Aorta (tissue), 5 donors: ENCODE results near the gene EHHADH. TPM values are rescaled to one million over a fixed set of nuclear protein-coding genes. Genes with fewer than 3 reads are reported as not detected.
"Not testable (repeated sequence)": the region's sequence is repeated elsewhere in the genome, so short reads cannot be mapped to it uniquely, and the experiment has no call there.

Experiments
- ATAC-seq: fragments of 200-7000 bp; cut with Tn5 transposase; one replicate; pipeline ENCODE4 v1.9.1; 2022; ENCODE audit warnings: moderate library complexity; ENCODE audit not compliant: low FRiP score
- DNase-seq, 2 donors: peaks; one replicate each; pipeline ENCODE4 v3.0.0-alpha.2; 2020
- H3K27ac ChIP-seq, 2 donors: one replicate each; pipeline ENCODE4 v1.5.1; 2013; ENCODE audit warnings: low read length in 2 of 2, mild to moderate bottlenecking in 2 of 2, moderate library complexity in 2 of 2, control low read depth in 1 of 2, inconsistent platforms in 1 of 2, low read depth in 1 of 2
- H3K27me3 ChIP-seq, 2 donors: one replicate each; pipeline ENCODE4 v1.6.1; 2013; ENCODE audit warnings: control low read depth in 1 of 2, low read length in 1 of 2, mild to moderate bottlenecking in 1 of 2, moderate library complexity in 1 of 2; ENCODE audit not compliant: insufficient read depth in 2 of 2, control insufficient read depth in 1 of 2
- H3K36me3 ChIP-seq, 2 donors: one replicate each; pipeline ENCODE4 v1.6.1; 2013; ENCODE audit warnings: control low read depth in 1 of 2, low read length in 1 of 2, mild to moderate bottlenecking in 1 of 2; ENCODE audit not compliant: insufficient read depth in 2 of 2, control insufficient read depth in 1 of 2
- H3K4me1 ChIP-seq, 2 donors: one replicate each; pipeline ENCODE4 v1.6.1; 2013; ENCODE audit warnings: low read length in 2 of 2, control low read depth in 1 of 2, mild to moderate bottlenecking in 1 of 2, moderate library complexity in 1 of 2; ENCODE audit not compliant: insufficient read depth in 2 of 2, control insufficient read depth in 1 of 2
- H3K4me3 ChIP-seq, 2 donors: one replicate each; pipeline ENCODE4 v1.5.1; 2013; ENCODE audit warnings: low read length in 2 of 2, control low read depth in 1 of 2, mild to moderate bottlenecking in 1 of 2
- H3K9me3 ChIP-seq: one replicate; pipeline ENCODE4 v1.6.1; 2013; ENCODE audit warnings: mild to moderate bottlenecking, low read length; ENCODE audit not compliant: control insufficient read depth
- WGBS, 2 donors: extraction: QIAGEN DNeasy Blood & Tissue Kit; methylation state at CpG; one replicate each; pipeline ENCODE4 v1.1.7; 2013; 5-methylcytosine and 5-hydroxymethylcytosine counted together
- intact Hi-C, 2 donors: fragments of 100-400 bp; cut with DNase I; formaldehyde crosslinking; loops; one replicate each; pipeline versions ENCODE4 v1.14.2 to v1.15.0; 2022
- polyA plus RNA-seq, 2 donors: library from polyadenylated mRNA; stranded (reverse); fragments of 200-250 nt; gene quantifications; one replicate each; pipeline ENCODE4 v1.2.3, GENCODE V29; 2013
- total RNA-seq, 2 donors: library from RNA; stranded (reverse); fragmentation: NEBNext Ultra II Directional; extraction: Animal tissue kit (Norgen Biotek cat#: 25700); gene quantifications; one replicate each; pipeline ENCODE4 v1.2.1, GENCODE V29; 2021
- donor health status: healthy with polysubstance abuse.
- donor health status: Bipolar disorder and iron deficiency.
- donor health status: DM: no; HTN: no; CAD: no.
- donor health status: DM: no; HTN: no; CAD: no.
- donor health status: DM: yes; HTN: yes; CAD: no.

The EHHADH gene
- total and polyA plus RNA-seq, 4 donors: 1.8 to 6.1 (median 3.8) TPM

GRCh38 chr3:185233328-185233727, 20.5 kb downstream of the EHHADH start:
- H3K27ac ChIP-seq: no peak overlapping the region
- WGBS, 2 donors: 98 to 100% methylated on average over 2 of the region's 2 CpGs
- H3K27me3 ChIP-seq: no peaks in the 10 kb centered on the region
- no peak for ATAC-seq
- H3K9me3 ChIP-seq: no peaks in the 10 kb centered on the region
- H3K4me3 ChIP-seq: no peak overlapping the region
- no peaks in the 10 kb centered on the region for H3K36me3 ChIP-seq
- intact Hi-C loops: no loop called here
- no peaks in the 10 kb centered on the region for H3K4me1 ChIP-seq
- DNase-seq: no peak

- H3K4me3 ChIP-seq, H3K27ac ChIP-seq, H3K9me3 ChIP-seq, H3K36me3 ChIP-seq, H3K4me1 ChIP-seq, ATAC-seq, H3K27me3 ChIP-seq, DNase-seq: not testable (repeated sequence)
- intact Hi-C loops: loop anchor here in 1 of 2 donors (10.0 kb wide), 1 partner anchor 48 kb away; no protein-coding TSS in a partner anchor
- WGBS, 2 donors: 96 to 97% methylated on average over 1 of the region's 1 CpG
Observed at GRCh38 chr3:185226526-185226925, 27.3 kb downstream of the EHHADH start.

- Histone ChIP-seq H3K9me3 (no peaks in the 10 kb centered on the region), H3K36me3 (no peaks in the 10 kb centered on the region), H3K27ac (no peak overlapping the region), H3K4me3 (no peak overlapping the region), H3K27me3 (no peaks in the 10 kb centered on the region), H3K4me1 (no peaks in the 10 kb centered on the region)
- ATAC-seq: no peak
- intact Hi-C loops: loop anchor here in 1 of 2 donors (10.0 kb wide), 1 partner anchor 49 kb away; no protein-coding TSS in a partner anchor
- no peak for DNase-seq
Observed at GRCh38 chr3:185225523-185225922, 28.3 kb downstream of the EHHADH start.

GRCh38 chr3:185225080-185225479, 28.8 kb downstream of the EHHADH start:
- DNase-seq (no peak), ATAC-seq (no peak)
- no peaks in the 10 kb centered on the region for H3K9me3 ChIP-seq
- 79 to 86% methylated on average over 1 of the region's 1 CpG for WGBS, 2 donors
- no peak overlapping the region for H3K4me3 ChIP-seq
- H3K27me3 ChIP-seq: no peaks in the 10 kb centered on the region
- no peaks in the 10 kb centered on the region for H3K4me1 ChIP-seq
- no peak overlapping the region for H3K27ac ChIP-seq
- intact Hi-C loops: loop anchor here in 1 of 2 donors (10.0 kb wide), 1 partner anchor 50 kb away; no protein-coding TSS in a partner anchor
- H3K36me3 ChIP-seq: no peaks in the 10 kb centered on the region

- ATAC-seq (no peak), DNase-seq (no peak)
Observed at GRCh38 chr3:185221203-185221602, 32.6 kb downstream of the EHHADH start.

GRCh38 chr3:185216607-185216958, 37.3 kb downstream of the EHHADH start:
- peak overlapping the region; percentile 21 to 71 for H3K27ac ChIP-seq
- no peaks in the 10 kb centered on the region for H3K36me3 ChIP-seq
- intact Hi-C loops: no loop called here
- no peaks in the 10 kb centered on the region for H3K27me3 ChIP-seq
- no peaks in the 10 kb centered on the region for H3K4me1 ChIP-seq
- peak overlapping the region; percentile 80 to 84 for H3K4me3 ChIP-seq
- H3K9me3 ChIP-seq: no peaks in the 10 kb centered on the region
- 3% methylated on average over 3 of the region's 3 CpGs for WGBS, 2 donors
- ATAC-seq (peak; percentile 69), DNase-seq (peak; percentile 53 to 70)

More at GRCh38 chr3:185221203-185221602, 32.6 kb downstream of the EHHADH start:
- no peak overlapping the region for H3K27ac ChIP-seq
- no peak overlapping the region for H3K4me3 ChIP-seq
- no peaks in the 10 kb centered on the region for H3K27me3 ChIP-seq
- H3K9me3 ChIP-seq: no peaks in the 10 kb centered on the region
- intact Hi-C loops: loop anchor here in 1 of 2 donors (10.0 kb wide), 1 partner anchor 54 kb away; no protein-coding TSS in a partner anchor
- H3K4me1 ChIP-seq: no peaks in the 10 kb centered on the region
- no peaks in the 10 kb centered on the region for H3K36me3 ChIP-seq

GRCh38 chr3:185215873-185216606, 37.8 kb downstream of the EHHADH start:
- DNase-seq (no peak), ATAC-seq (no peak)
- H3K9me3 ChIP-seq: no peaks in the 10 kb centered on the region
- 0 to 3% methylated on average over 6 of the region's 6 CpGs for WGBS, 2 donors
- no peaks in the 10 kb centered on the region for H3K27me3 ChIP-seq
- no peaks in the 10 kb centered on the region for H3K4me1 ChIP-seq
- H3K27ac ChIP-seq: peak overlapping the region; percentile 71 to 93
- H3K36me3 ChIP-seq: no peaks in the 10 kb centered on the region
- intact Hi-C loops: no loop called here
- peak overlapping the region; percentile 80 to 84 for H3K4me3 ChIP-seq

GRCh38 chr3:185212559-185212958, 41.3 kb downstream of the EHHADH start:
- no peak overlapping the region for H3K27ac ChIP-seq
- ATAC-seq: no peak

GRCh38 chr3:185212086-185212485, 41.8 kb downstream of the EHHADH start:
- H3K36me3 ChIP-seq: no peaks in the 10 kb centered on the region
- DNase-seq: no peak
- WGBS, 2 donors: 94 to 96% methylated on average over 4 of the region's 4 CpGs
- no peak overlapping the region for H3K27ac ChIP-seq
- H3K27me3 ChIP-seq: no peaks in the 10 kb centered on the region
- no peaks in the 10 kb centered on the region for H3K9me3 ChIP-seq
- H3K4me1 ChIP-seq: no peaks in the 10 kb centered on the region
- no peak for ATAC-seq
- H3K4me3 ChIP-seq: no peak overlapping the region
- intact Hi-C loops: no loop called here

More at GRCh38 chr3:185212559-185212958, 41.3 kb downstream of the EHHADH start:
- WGBS, 2 donors: 96 to 97% methylated on average over 5 of the region's 5 CpGs
- no peaks in the 10 kb centered on the region for H3K27me3 ChIP-seq
- H3K36me3 ChIP-seq: no peaks in the 10 kb centered on the region
- H3K4me3 ChIP-seq: no peak overlapping the region
- no peaks in the 10 kb centered on the region for H3K4me1 ChIP-seq
- intact Hi-C loops: no loop called here
- DNase-seq: no peak
- H3K9me3 ChIP-seq: no peaks in the 10 kb centered on the region
